NCI-H345 treated with DMSO at 0.1 percent for 48 hours (cell line): ENCODE data around the gene PDILT.
"Not testable (repeated sequence)": the region's sequence is repeated elsewhere in the genome, so short reads cannot be mapped to it uniquely, and the experiment has no call there.

Experiments used
- DNase-seq: peaks from one replicate; lab custom pipeline; 2025; ENCODE audit not compliant: unreplicated experiment; lab: John Stamatoyannopoulos, UW

The PDILT gene

GRCh38 chr16:20404637-20405036 is at the start of gene PDILT:
Gene PDILT (minus strand): TSS chr16:20404737. CDS start chr16:20399300, 5,437 bp downstream.
- no peak for DNase-seq

DNA sequence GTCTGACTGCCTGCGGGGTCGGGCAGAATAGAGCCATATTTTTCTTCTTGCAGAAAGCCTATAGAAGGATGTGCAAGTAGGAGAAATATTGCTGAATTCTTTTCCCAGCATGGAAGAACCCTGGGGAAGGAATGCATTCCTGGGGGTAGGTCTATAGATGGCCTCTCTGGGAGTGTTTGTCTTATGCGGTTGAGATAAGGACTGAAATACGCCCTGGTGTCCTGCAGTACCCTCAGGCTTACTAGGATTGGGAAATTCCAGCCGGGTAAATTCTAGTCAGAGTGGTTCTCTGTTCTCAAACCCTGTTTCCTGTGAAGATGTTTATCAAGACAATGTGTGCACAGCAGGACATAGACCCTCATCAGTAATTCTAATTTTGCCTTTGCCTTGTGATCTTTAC is 49.1 kb upstream of the PDILT start:
- not testable (repeated sequence) for DNase-seq

GRCh38 chr16:20451364-20451763 is 46.8 kb upstream of the PDILT start, which contains the start of gene ACSM2A:
Gene ACSM2A (plus strand): TSS chr16:20451521. CDS start chr16:20460115, 8,594 bp downstream.
- not testable (repeated sequence) for DNase-seq

DNA sequence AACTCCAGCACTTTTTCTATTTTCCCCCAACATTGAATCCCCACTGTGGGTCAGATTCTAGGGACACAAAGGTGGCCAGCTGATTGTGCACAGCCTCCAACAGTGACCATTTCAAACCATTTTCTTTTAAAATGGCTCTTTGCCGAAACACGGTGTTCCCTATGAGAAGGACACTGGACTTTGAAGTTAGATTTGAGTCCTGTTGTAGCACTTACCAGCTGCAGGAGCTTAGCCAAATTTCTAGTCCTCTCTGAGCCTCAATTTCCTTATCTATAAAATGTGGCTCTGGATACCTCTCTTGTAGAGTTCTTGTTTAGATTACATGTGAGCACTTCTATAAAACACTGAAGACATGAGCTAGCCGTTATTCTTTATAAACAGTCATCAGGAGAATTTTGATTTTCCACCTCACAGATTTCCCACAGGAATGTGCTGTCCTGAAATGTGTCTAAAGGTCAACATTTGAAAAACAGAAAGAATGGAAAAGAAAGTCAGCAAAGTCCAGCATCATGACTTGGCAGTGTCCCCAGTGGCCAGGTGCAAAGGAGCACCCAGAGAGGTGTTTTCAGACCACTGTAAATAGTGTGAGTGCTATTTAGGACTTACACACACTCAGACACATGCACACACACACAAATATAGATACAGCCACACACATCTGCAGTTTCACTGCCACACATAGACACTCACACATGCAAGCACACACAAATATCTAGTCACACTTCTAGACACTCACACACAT is 42.3 kb upstream of the PDILT start:
- not testable (repeated sequence) for DNase-seq

GRCh38 chr16:20441859-20442258 is 37.3 kb upstream of the PDILT start:
- not testable (repeated sequence) for DNase-seq

DNA sequence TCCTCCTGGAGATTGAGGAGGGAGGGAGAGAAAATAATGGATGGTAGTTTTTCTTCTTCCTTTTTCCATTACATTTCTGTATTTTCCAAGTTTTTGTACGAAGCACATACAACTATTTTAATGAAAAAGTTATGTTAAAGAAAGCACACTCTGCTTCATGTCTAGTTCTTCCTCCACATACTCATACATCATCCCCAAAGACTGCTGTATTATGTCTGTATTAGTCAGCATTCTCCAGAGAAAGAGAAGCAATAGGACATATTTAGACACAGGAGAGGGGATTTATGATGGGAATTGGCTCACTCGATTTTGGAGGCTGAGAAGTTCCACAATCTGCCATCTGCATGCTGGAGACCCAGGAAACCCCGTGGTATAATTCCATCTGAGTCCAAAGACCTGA is 36.7 kb upstream of the PDILT start:
- no peak for DNase-seq

DNA sequence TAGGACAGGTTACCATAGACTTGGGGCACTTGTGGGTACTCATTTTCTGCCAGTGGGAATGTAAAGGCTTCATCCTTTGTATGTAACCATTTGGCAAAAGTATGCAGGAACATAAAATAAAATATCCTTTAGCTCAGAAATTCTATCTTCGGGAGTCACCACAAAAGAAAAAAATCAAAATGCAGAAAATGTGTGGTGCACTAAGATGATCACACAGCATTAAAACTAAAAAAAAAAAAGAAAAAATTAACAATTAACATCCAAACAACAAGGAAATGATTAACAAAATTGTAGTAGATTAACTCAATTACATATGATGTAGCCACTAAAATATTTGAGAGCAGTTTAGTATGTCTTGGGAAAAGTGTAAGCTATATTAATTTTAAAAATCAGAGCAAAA is 36.2 kb upstream of the PDILT start:
- DNase-seq, result not testable (repeated sequence)

DNA sequence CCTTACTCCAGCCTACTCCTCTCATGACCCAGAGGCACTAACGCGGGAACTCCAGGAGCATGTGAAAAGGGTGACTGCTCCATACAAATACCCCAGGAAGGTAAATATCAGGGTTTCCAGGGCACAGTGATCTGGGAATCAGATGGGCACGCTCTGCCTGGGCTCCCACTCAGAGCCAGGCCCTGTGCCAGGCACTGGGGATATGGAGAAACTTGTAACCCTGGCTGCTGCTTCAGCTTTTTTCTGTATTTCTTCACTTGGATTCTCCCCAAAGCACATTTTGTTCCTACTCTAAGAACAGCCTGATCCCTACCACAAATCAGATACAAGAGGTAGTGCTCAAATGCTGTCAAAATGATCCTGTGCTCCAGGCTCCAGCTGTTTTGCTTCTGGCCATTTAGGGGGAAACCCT is 35.3 kb upstream of the PDILT start:
- DNase-seq, result not testable (repeated sequence)

GRCh38 chr16:20438950-20439349 is 34.4 kb upstream of the PDILT start:
- DNase-seq, result not testable (repeated sequence)

GRCh38 chr16:20430948-20431347 is 26.4 kb upstream of the PDILT start:
- no peak for DNase-seq

DNA sequence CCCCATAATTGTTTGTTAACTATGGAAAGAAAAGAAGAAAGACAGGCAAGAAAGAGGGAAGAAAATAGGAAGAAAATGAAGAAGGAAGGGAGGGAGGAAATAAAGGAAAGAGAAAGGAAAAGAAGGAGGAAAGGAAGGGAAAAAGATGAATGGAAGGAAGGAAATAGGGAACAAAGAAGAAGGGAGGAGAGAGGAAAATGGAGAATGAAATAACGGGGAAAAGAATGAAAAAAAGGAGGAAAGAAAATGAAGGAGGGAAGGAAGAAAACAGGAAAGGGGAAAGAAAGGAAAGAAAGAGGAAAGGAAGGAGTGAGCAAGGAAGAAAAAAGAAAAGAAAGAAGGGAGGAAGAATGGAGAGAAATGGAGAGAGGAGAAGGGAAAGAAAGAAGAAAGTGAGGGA is 25.9 kb upstream of the PDILT start:
- not testable (repeated sequence) for DNase-seq

- not testable (repeated sequence) for DNase-seq
These were observed 25.0 kb upstream of the PDILT start for GRCh38 chr16:20429499-20429898.

DNA sequence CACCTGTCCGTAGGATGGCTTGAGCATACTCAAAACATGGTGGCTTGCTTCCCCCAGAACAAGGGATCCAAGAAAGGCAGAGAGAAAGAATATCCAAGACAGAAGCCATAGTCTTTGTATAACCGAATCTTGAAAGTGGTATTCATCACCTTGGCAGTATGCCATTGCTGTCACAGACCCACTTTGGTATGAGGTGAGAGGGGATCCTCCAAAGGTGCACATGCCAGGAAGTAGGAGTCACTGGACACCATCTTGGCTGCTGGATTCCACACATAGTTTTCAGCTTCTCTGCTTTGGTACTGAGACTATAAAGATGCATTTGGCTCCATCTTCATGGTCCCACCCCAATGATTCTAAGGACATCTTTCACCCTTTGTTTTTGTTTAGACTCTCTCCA is 22.9 kb upstream of the PDILT start:
- not testable (repeated sequence) for DNase-seq

DNA sequence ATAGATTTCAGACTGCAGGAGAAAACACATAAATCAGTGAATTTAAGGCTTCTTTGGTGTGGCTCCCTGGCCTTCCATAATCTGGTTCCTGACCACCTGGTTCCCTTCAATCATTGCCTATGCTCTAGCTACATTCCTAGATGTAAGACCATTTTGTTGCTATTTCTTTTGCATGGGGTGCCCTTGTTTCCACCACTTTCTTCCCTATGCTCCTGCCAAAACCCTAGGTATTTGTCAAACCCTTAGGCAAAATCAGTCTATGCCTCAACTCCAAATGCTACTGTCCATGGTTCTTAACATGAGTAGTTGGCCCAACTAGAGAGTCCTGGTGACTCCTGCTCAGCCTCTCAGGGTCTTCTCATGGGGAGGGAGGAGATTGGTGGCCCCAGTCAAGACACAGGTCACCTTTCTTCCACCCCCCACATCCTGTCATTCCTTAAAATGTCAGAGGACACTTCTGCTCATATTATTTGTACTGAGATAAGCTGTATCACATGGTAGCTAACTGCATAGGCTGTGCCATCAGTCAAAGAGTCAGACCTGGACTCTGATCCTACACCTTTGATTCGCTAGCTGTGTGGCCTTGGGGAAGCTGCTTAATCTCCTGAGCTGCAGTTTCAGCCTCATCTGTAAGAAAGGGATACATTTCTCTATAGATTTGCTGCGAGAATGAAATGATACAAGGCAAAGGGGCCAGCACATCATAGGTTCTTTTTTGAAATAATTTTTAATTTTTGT is 19.8 kb upstream of the PDILT start:
- no peak for DNase-seq

DNA sequence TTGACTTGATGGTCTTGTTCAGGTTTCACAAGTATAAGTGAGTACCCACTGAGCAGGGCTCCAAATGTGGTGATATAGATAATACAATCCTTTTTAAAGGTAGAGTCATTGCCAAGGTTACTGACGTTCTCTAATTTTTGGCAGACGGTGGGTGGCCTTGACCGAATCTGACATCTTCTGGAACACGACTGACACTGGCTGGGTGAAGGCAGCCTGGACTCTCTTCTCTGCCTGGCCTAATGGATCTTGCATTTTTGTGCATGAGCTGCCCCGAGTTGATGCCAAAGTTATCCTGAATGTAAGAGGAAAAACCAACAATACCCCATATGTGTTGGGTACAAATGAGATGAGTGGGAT is 19.2 kb upstream of the PDILT start:
- DNase-seq, result not testable (repeated sequence)

- not testable (repeated sequence) for DNase-seq
These were observed 17.2 kb upstream of the PDILT start for GRCh38 chr16:20421748-20422147.

DNA sequence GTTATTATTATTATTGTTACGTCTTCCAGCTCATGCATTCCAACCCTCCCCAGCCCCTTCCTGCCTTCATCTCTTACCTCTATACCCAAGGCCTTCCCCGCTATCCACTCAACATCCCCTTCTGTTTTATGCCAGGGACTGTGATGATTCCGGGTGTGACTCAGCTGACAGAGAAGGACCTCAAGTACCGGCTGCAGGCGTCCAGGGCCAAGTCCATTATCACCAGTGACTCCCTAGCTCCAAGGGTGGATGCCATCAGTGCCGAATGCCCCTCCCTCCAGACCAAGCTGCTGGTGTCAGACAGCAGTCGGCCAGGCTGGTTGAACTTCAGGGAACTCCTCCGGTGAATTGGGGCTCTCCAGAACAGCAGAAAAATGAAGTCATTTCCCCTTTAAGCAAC is 14.6 kb upstream of the PDILT start:
- not testable (repeated sequence) for DNase-seq

- no peak for DNase-seq
These were observed 11.0 kb upstream of the PDILT start for GRCh38 chr16:20415541-20415940.

GRCh38 chr16:20411055-20411454 is 6.5 kb upstream of the PDILT start:
- no peak for DNase-seq

DNA sequence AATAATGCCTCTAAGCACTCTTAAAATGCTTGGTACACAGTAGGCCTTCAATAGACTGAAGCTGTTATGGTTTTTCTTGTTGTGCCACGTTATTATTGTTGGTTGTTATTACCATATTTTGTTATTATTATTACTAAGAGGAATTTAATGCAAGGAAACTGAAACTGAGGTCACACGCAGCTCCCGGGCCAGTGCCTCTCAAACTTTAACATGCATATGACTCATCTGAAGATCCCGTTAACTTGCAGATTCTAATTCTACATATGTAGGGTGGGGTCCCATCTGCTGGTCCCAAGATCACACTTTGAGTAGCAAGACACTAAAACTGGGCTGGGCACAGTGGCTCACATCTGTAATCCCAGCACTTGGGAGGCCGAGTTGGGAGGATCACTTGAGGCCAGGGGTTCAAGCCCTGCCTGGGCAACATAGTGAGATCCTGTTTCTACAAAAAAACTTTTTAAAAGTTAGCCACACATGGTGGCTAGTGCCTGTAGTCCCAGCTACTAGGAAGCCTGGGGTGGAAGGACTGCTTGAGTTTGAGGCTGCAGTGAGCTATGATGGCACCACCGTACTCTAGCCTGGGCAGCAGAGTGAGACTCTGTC is 5.7 kb upstream of the PDILT start:
- DNase-seq, result no peak

- DNase-seq, result no peak
These were observed 5.0 kb upstream of the PDILT start, which contains the start of gene ACSM5 for GRCh38 chr16:20409398-20410120. Gene ACSM5 (plus strand): TSS chr16:20409534. CDS start chr16:20411485, 1,951 bp downstream.
